HepG2 (cell line): Measurements from ENCODE around the gene ARHGAP10. TPM values are rescaled to one million over a fixed set of nuclear protein-coding genes. Genes with fewer than 3 reads are reported as not detected.

Source experiments
- ATAC-seq: fragments of 200-7000 bp; cut with Tn5 transposase; 3 replicates; pipeline ENCODE4 v1.9.1; 2020; ENCODE audit warnings: mild to moderate bottlenecking, moderate library complexity
- BruUV-seq: library from RNA; stranded (reverse); fragments of 400-500 nt; replicated peaks from 2 replicates; lab custom pipeline; 2021; lab: Mats Ljungman, UMichigan
- CTCF ChIA-PET: fragments of 300-600 bp; formaldehyde crosslinking; extraction: SDS; loops from one replicate; lab custom pipeline; 2021; ENCODE audit warnings: low total read pairs, inconsistent platforms, low intra/inter-chr PET ratio; lab: Yijun Ruan, JAX
- POLR2A ChIA-PET: fragments of 350-600 bp; sonication (Branson Sonifier 250); formaldehyde crosslinking; loops from one replicate; lab custom pipeline; 2020; ENCODE audit warnings: antibody characterized with exemption, inconsistent platforms; lab: Yijun Ruan, JAX
- DNase-seq: peaks from one replicate; pipeline ENCODE4 v3.0.0-alpha.2; 2015; ENCODE audit warnings: low spot score
- FAIRE-seq: peaks from 3 replicates; lab custom pipeline; 2011; peaks lifted over from hg19 to GRCh38; lab: Jason Lieb, UNC
- H2AFZ ChIP-seq: one replicate; pipeline ENCODE4 v1.6.1; 2011; ENCODE audit warnings: low read length, inconsistent platforms
- H3K27ac ChIP-seq: fragments of 300-600 bp; 3 replicates; pipeline ENCODE4 v1.8.0; 2011; ENCODE audit warnings: mixed run types, mild to moderate bottlenecking, mixed read lengths, low read length, inconsistent platforms; ENCODE audit not compliant: insufficient read depth; ENCODE audit errors: extremely low read length
- H3K27me3 ChIP-seq, 2 experiments: fragments of 200-600 bp in 1 of 2; 2 replicates in 1 of 2; 3 replicates in 1 of 2; pipeline versions ENCODE4 v1.6.0 to v1.8.0; 2011; ENCODE audit warnings: low read length in 2 of 2, mild to moderate bottlenecking in 2 of 2, moderate library complexity in 2 of 2, inconsistent platforms in 1 of 2; ENCODE audit not compliant: insufficient read depth in 2 of 2, control insufficient read depth in 1 of 2
- H3K36me3 ChIP-seq, 2 experiments: fragments of 200-600 bp in 1 of 2; replicated peaks in 1 of 2; 2 replicates in 1 of 2; 3 replicates in 1 of 2; pipeline versions ENCODE4 v1.5.1 to v1.8.0; 2011; ENCODE audit warnings: low read length in 2 of 2, inconsistent platforms in 1 of 2; ENCODE audit not compliant: insufficient read depth in 2 of 2, control insufficient read depth in 1 of 2
- H3K4me1 ChIP-seq: 2 replicates; pipeline ENCODE4 v1.5.1; 2012; ENCODE audit warnings: low read length, inconsistent platforms; ENCODE audit not compliant: insufficient read depth
- H3K4me2 ChIP-seq: 2 replicates; pipeline ENCODE4 v1.6.0; 2011; ENCODE audit warnings: low read depth, low read length, inconsistent platforms
- H3K4me3 ChIP-seq, 3 experiments: fragments of 200-600 bp in 1 of 3; sonication (generic), shearing (Covaris generic) in 1 of 3; replicated peaks in 1 of 3; 2 replicates each; pipeline ENCODE4 v1.5.1; 2011 to 2016; ENCODE audit warnings: low read length in 3 of 3, inconsistent platforms in 2 of 3, low read depth in 2 of 3, mild to moderate bottlenecking in 2 of 3, control low read depth in 1 of 3, mixed read lengths in 1 of 3; ENCODE audit not compliant: insufficient read depth in 1 of 3
- H3K79me2 ChIP-seq: one replicate; pipeline ENCODE4 v1.6.1; 2011; ENCODE audit warnings: low read length, inconsistent platforms; ENCODE audit not compliant: insufficient read depth
- H3K9ac ChIP-seq: 2 replicates; pipeline ENCODE4 v1.6.0; 2011; ENCODE audit warnings: mild to moderate bottlenecking, low read depth, low read length, inconsistent platforms; ENCODE audit not compliant: insufficient read depth
- H3K9me3 ChIP-seq: 2 replicates; pipeline ENCODE4 v1.5.1; 2012; ENCODE audit warnings: mild to moderate bottlenecking, low read length
- H4K20me1 ChIP-seq: 2 replicates; pipeline ENCODE4 v1.6.0; 2011; ENCODE audit warnings: inconsistent platforms, mild to moderate bottlenecking, low read length, moderate library complexity; ENCODE audit not compliant: insufficient read depth
- HMG20B ChIP-seq: conservative IDR thresholded peaks from 2 replicates; pipeline ENCODE4 v1.6.1; 2016; ENCODE audit warnings: missing genetic modification reagents, missing compliant biosample characterization
- KLF6 ChIP-seq: IDR thresholded peaks from 2 replicates; pipeline ENCODE4 v1.8.0; 2016; ENCODE audit warnings: missing biosample characterization, missing genetic modification reagents
- LCORL ChIP-seq, 2 experiments: fragments of 450-650 bp in 1 of 2; sonication (generic) in 1 of 2; formaldehyde crosslinking in 1 of 2; IDR thresholded peaks; 2 replicates each; pipeline versions ENCODE4 v1.5.0 to v1.6.1; 2017 to 2020; ENCODE audit warnings: antibody characterized with exemption in 1 of 2, missing genetic modification reagents in 1 of 2
- NCOA2 ChIP-seq: sonication (generic); formaldehyde crosslinking; IDR thresholded peaks from 2 replicates; pipeline ENCODE4 v1.8.0; 2022; ENCODE audit warnings: inconsistent platforms
- NFRKB ChIP-seq: fragments of 450-650 bp; IDR thresholded peaks from 2 replicates; pipeline ENCODE4 v1.6.1; 2017
- NRL ChIP-seq: sonication (generic); formaldehyde crosslinking; IDR thresholded peaks from 2 replicates; pipeline ENCODE4 v1.5.0; 2020; ENCODE audit warnings: missing genetic modification reagents, mild to moderate bottlenecking, moderate library complexity, borderline replicate concordance
- RORA ChIP-seq: sonication (generic); formaldehyde crosslinking; IDR thresholded peaks from 2 replicates; pipeline ENCODE4 v1.5.0; 2020; ENCODE audit warnings: mild to moderate bottlenecking, missing genetic modification reagents, moderate library complexity
- THYN1 ChIP-seq: sonication (generic); formaldehyde crosslinking; IDR thresholded peaks from 2 replicates; pipeline ENCODE4 v1.8.1; 2023; ENCODE audit warnings: low read depth, mild to moderate bottlenecking, moderate library complexity, missing genetic modification reagents, borderline replicate concordance
- TOE1 ChIP-seq: sonication (generic); formaldehyde crosslinking; IDR thresholded peaks from 2 replicates; pipeline ENCODE4 v1.4.0; 2020; ENCODE audit warnings: mild to moderate bottlenecking, missing genetic modification reagents
- ZNF253 ChIP-seq: sonication (generic); formaldehyde crosslinking; IDR thresholded peaks from 2 replicates; pipeline ENCODE4 v1.8.0; 2022; ENCODE audit warnings: mild to moderate bottlenecking, missing genetic modification reagents, borderline replicate concordance
- ZNF589 ChIP-seq: sonication (generic); formaldehyde crosslinking; conservative IDR thresholded peaks from 2 replicates; pipeline ENCODE4 v1.8.0; 2022; ENCODE audit warnings: mild to moderate bottlenecking, moderate library complexity, missing genetic modification reagents
- WGBS: methylation state at CpG from one replicate; pipeline ENCODE4 v1.1.6; 2017; ENCODE audit warnings: low lambda C conversion rate; 5-methylcytosine and 5-hydroxymethylcytosine counted together
- in situ Hi-C: cut with HindIII; loops from 2 replicates; pipeline ENCODE4 v1.10.0; 2017; ENCODE audit warnings: low pct_unique_long_range_greater_than_20kb; ENCODE audit not compliant: extremely low pct_ligation_motif_present
- intact Hi-C: fragments of 100-400 bp; cut with micrococcal nuclease; formaldehyde crosslinking; loops from one replicate; pipeline ENCODE4 v1.10.0; 2022; ENCODE audit not compliant: unreplicated experiment
- polyA plus RNA-seq, 8 experiments: library from polyadenylated mRNA; depleted of rRNA in 3 of 8; stranded (reverse) in 7 of 8; unstranded in 1 of 8; fragments of >200 nt; fragmentation: Illumina TruSeq in 4 of 8; extraction: Trizol in 4 of 8; gene quantifications; 2 replicates each; pipeline versions ENCODE4 v1.2.1 to v1.2.3, GENCODE V29; 2011 to 2016; ENCODE audit warnings: low read depth in 4 of 8, missing spikeins in 1 of 8, mixed read lengths in 1 of 8; ENCODE audit not compliant: insufficient read depth in 1 of 8
- total RNA-seq, 5 experiments: library from RNA; depleted of rRNA; stranded (reverse); fragments of >200 nt; fragmentation: Illumina TruSeq; extraction: Trizol; gene quantifications; 2 replicates each; pipeline ENCODE4 v1.2.3, GENCODE V29; 2016; ENCODE audit warnings: low read depth in 1 of 5

Gene ARHGAP10
- total and polyA plus RNA-seq, 2 of the 13 experiments (the other 11 are each of a cell fraction or from before 2014, with no cell fraction given) = 0.45 to 1.6 TPM

- H3K79me2 ChIP-seq = no peaks in the 10 kb centered on the region
Measured at GRCh38 chr4:147813973-147814372, 82.1 kb downstream of the ARHGAP10 start.

DNA sequence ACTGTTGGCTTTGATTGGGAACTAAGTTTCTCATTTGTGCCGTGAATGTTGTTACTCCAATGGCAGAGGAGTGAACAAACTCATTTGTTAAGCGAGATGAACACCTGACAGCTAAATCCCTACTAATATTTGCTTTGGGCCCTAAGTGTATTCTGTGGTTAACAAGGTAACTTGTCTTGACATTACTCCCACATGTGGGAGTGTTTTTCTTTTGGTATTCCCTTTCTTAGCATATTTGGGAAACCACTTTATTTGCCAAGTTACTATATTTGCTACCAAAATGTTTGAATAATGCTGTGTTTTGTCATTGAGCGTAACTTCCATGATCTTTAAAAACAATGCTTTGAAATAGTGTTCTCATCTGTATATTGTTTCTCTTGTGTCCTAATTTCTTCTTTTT lies 82.5 kb downstream of the ARHGAP10 start:
- Histone ChIP-seq H2AFZ (no peak overlapping the region), H3K79me2 (no peaks in the 10 kb centered on the region), H3K27ac (no peak overlapping the region), H3K9me3 (no peaks in the 10 kb centered on the region), H3K36me3 (no peaks in the 10 kb centered on the region), H3K27me3 (no peaks in the 10 kb centered on the region), H3K4me1 (no peaks in the 10 kb centered on the region), H3K4me2 (no peak overlapping the region), H3K4me3 (no peak overlapping the region), H3K9ac (no peak overlapping the region), H4K20me1 (no peaks in the 10 kb centered on the region)
- TF ChIP-seq NFRKB = no peak
- no peak for TF ChIP-seq ZNF253
- TF ChIP-seq THYN1 (CRISPR knock-in tag) = no peak
- no peak for TF ChIP-seq LCORL (IDR thresholded peaks at IDR 0.05)
- TF ChIP-seq LCORL (CRISPR knock-in tag; IDR thresholded peaks at IDR 0.05) = no peak
- TF ChIP-seq ZNF589 (CRISPR knock-in tag) = no peak
- no peak for TF ChIP-seq NCOA2 (CRISPR knock-in tag)
- TF ChIP-seq HMG20B = no peak
- CTCF ChIA-PET = no interaction called here
- intact Hi-C loops = no loop called here
- no TSS peak for BruUV-seq
- POLR2A ChIA-PET = no interaction called here
- DNase-seq (no peak), ATAC-seq (no peak), FAIRE-seq (no peak)
- in situ Hi-C loops = no loop called here
- 35% methylated on average over 3 of the region's 3 CpGs for WGBS

More at GRCh38 chr4:147813973-147814372, 82.1 kb downstream of the ARHGAP10 start:
- H3K9me3 ChIP-seq = no peaks in the 10 kb centered on the region
- in situ Hi-C loops = no loop called here
- no peaks in the 10 kb centered on the region for H4K20me1 ChIP-seq
- POLR2A ChIA-PET = no interaction called here
- H3K27me3 ChIP-seq = no peaks in the 10 kb centered on the region
- FAIRE-seq = no peak
- H3K4me3 ChIP-seq = no peak overlapping the region
- no peaks in the 10 kb centered on the region for H3K4me1 ChIP-seq
- BruUV-seq = no TSS peak
- TF ChIP-seq RORA (no peak), TOE1 (no peak), NRL (no peak), KLF6 (CRISPR knock-in tag) (no peak)
- TF ChIP-seq, all 625 proteins: peak for 0
- ATAC-seq (no peak), DNase-seq (no peak)
- Histone ChIP-seq H3K9ac (no peak overlapping the region), H3K27ac (no peak overlapping the region), H2AFZ (no peak overlapping the region), H3K4me2 (no peak overlapping the region), H3K36me3 (no peaks in the 10 kb centered on the region)
- WGBS = 45% methylated on average over 6 of the region's 6 CpGs
- intact Hi-C loops = no loop called here
- CTCF ChIA-PET = no interaction called here
